ENCODE results near the gene HSF5. TPM values are rescaled to one million over a fixed set of nuclear protein-coding genes. Genes with fewer than 3 reads are reported as not detected.

The HSF5 gene
- total RNA-seq, 1 donor from 2014 or later: 0.10 TPM

- Mint-ChIP-seq H3K27ac (no peak overlapping the region), H3K4me1 (ENCODE audit: unreplicated experiment) (peaks cover 15% of the 10 kb centered on the region), H3K4me3 (no peak overlapping the region), H3K9me3 (no peaks in the 10 kb centered on the region), H3K36me3 (peaks cover 7% of the 10 kb centered on the region), H3K27me3 (no peaks in the 10 kb centered on the region)
- no peak for DNase-seq (ENCODE audit: extremely low spot score, unreplicated experiment)
- TF ChIP-seq, protein P1, sequence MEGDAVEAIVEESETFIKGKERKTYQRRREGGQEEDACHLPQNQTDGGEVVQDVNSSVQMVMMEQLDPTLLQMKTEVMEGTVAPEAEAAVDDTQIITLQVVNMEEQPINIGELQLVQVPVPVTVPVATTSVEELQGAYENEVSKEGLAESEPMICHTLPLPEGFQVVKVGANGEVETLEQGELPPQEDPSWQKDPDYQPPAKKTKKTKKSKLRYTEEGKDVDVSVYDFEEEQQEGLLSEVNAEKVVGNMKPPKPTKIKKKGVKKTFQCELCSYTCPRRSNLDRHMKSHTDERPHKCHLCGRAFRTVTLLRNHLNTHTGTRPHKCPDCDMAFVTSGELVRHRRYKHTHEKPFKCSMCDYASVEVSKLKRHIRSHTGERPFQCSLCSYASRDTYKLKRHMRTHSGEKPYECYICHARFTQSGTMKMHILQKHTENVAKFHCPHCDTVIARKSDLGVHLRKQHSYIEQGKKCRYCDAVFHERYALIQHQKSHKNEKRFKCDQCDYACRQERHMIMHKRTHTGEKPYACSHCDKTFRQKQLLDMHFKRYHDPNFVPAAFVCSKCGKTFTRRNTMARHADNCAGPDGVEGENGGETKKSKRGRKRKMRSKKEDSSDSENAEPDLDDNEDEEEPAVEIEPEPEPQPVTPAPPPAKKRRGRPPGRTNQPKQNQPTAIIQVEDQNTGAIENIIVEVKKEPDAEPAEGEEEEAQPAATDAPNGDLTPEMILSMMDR (conservative IDR thresholded peaks at IDR 0.05): no peak
Observed at GRCh38 chr17:58371300-58371950, 116.8 kb downstream of the HSF5 start.

DNA sequence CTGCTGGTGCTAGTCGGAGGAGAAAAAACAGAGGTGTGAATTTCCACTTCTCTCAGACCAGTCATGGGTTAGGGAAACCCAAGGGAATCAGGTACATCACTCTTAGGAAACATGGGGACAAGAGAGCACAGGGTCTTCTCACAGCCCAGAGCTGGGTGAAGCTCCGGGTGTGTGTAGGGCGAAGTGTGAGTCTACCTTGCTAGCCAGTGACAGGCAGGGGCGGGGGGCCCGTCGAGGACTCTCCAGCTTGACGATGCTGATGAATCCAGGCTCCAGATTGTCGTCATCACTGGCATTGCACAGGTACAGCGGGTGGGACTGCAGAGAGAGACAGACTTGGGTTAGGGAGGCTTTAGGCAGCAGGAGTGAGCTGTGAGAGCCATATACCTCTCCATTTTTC is 117.5 kb downstream of the HSF5 start:
- TF ChIP-seq, protein P1 (conservative IDR thresholded peaks at IDR 0.05): no peak
- no peaks in the 10 kb centered on the region for H3K9me3 Mint-ChIP-seq
- no peak overlapping the region for H3K27ac Mint-ChIP-seq
- H3K27me3 Mint-ChIP-seq: no peaks in the 10 kb centered on the region
- H3K4me3 Mint-ChIP-seq: no peak overlapping the region
- peaks cover 13% of the 10 kb centered on the region for H3K4me1 Mint-ChIP-seq (ENCODE audit: unreplicated experiment)
- no peak for DNase-seq (ENCODE audit: extremely low spot score, unreplicated experiment)
- peaks cover 7% of the 10 kb centered on the region for H3K36me3 Mint-ChIP-seq

GRCh38 chr17:58370309-58370708 is 117.9 kb downstream of the HSF5 start:
- H3K9me3 Mint-ChIP-seq: no peaks in the 10 kb centered on the region
- no peak overlapping the region for H3K4me3 Mint-ChIP-seq
- no peak for DNase-seq (ENCODE audit: extremely low spot score, unreplicated experiment)
- peaks cover 7% of the 10 kb centered on the region for H3K36me3 Mint-ChIP-seq
- TF ChIP-seq, protein P1 (conservative IDR thresholded peaks at IDR 0.05): no peak
- H3K27me3 Mint-ChIP-seq: no peaks in the 10 kb centered on the region
- peaks cover 11% of the 10 kb centered on the region for H3K4me1 Mint-ChIP-seq (ENCODE audit: unreplicated experiment)
- H3K27ac Mint-ChIP-seq: no peak overlapping the region

Other genes starting within 250 kb of the HSF5 start
- not detected in 2 replicates for gene LPO, start 249.8 kb downstream of the HSF5 start, total RNA-seq (ENCODE audit: low replicate concordance)
- not detected in 2 replicates for gene MPO, start 207.5 kb downstream of the HSF5 start, total RNA-seq (ENCODE audit: low replicate concordance)
- 9.7 and 18.4 TPM in 2 replicates for gene TSPOAP1, start 159.6 kb downstream of the HSF5 start, total RNA-seq (ENCODE audit: low replicate concordance)
- 75.7 and 82.9 TPM in 2 replicates for gene SUPT4H1, start 136.2 kb downstream of the HSF5 start, total RNA-seq (ENCODE audit: low replicate concordance)
- 14.0 and 21.8 TPM in 2 replicates for gene RNF43, start 70.9 kb downstream of the HSF5 start, total RNA-seq (ENCODE audit: low replicate concordance)
- 62.2 and 76.5 TPM in 2 replicates for gene MTMR4, start 26.2 kb upstream of the HSF5 start, total RNA-seq (ENCODE audit: low replicate concordance)
- gene TEX14, start 203.6 kb upstream of the HSF5 start, total RNA-seq (ENCODE audit: low replicate concordance): 0.17 and 0.34 TPM in 2 replicates
- 32.0 and 36.8 TPM in 2 replicates for gene RAD51C, start 204.2 kb upstream of the HSF5 start, total RNA-seq (ENCODE audit: low replicate concordance)

All from type B pancreatic cell (in vitro differentiated cells).